AG10803 (cell line): ENCODE results near the gene ADA.
"Not testable (repeated sequence)": the region's sequence is repeated elsewhere in the genome, so short reads cannot be mapped to it uniquely, and the experiment has no call there.

ENCODE experiments used
- DNase-seq: peaks from one replicate; pipeline ENCODE4 v3.0.0; 2010; ENCODE audit warnings: low read depth
- H3K4me3 ChIP-seq: 2 replicates; pipeline ENCODE4 v1.5.1; 2011; ENCODE audit warnings: mild to moderate bottlenecking, low read length, control low read depth
- TF ChIP-seq, protein P1 (sequence below): conservative IDR thresholded peaks from 2 replicates; pipeline ENCODE4 v1.5.1; 2011; ENCODE audit warnings: mild to moderate bottlenecking, low read length, control low read depth, inconsistent platforms

ADA gene

DNA sequence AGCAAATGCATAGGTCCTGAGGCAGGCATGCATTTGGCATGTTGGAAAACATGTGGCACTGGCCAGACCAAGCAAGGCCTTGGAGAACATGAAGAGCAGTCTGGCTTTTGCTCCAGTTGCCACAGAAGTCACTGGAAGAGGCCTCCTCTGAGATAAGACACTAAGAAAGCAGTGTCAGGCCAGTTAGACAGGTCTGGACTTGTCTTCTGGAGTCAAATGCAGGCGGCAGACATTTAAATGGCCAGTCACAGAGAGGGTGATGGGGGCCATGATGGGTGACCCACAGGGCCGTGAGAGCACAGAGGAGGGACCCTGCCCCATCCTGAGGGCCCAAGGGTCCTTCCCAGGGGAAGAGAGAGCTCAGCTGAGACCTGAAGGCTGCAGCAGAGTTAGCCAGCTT lies 26.7 kb upstream of the ADA start:
- TF ChIP-seq, protein P1, sequence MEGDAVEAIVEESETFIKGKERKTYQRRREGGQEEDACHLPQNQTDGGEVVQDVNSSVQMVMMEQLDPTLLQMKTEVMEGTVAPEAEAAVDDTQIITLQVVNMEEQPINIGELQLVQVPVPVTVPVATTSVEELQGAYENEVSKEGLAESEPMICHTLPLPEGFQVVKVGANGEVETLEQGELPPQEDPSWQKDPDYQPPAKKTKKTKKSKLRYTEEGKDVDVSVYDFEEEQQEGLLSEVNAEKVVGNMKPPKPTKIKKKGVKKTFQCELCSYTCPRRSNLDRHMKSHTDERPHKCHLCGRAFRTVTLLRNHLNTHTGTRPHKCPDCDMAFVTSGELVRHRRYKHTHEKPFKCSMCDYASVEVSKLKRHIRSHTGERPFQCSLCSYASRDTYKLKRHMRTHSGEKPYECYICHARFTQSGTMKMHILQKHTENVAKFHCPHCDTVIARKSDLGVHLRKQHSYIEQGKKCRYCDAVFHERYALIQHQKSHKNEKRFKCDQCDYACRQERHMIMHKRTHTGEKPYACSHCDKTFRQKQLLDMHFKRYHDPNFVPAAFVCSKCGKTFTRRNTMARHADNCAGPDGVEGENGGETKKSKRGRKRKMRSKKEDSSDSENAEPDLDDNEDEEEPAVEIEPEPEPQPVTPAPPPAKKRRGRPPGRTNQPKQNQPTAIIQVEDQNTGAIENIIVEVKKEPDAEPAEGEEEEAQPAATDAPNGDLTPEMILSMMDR = no peak
- no peak for DNase-seq

DNA sequence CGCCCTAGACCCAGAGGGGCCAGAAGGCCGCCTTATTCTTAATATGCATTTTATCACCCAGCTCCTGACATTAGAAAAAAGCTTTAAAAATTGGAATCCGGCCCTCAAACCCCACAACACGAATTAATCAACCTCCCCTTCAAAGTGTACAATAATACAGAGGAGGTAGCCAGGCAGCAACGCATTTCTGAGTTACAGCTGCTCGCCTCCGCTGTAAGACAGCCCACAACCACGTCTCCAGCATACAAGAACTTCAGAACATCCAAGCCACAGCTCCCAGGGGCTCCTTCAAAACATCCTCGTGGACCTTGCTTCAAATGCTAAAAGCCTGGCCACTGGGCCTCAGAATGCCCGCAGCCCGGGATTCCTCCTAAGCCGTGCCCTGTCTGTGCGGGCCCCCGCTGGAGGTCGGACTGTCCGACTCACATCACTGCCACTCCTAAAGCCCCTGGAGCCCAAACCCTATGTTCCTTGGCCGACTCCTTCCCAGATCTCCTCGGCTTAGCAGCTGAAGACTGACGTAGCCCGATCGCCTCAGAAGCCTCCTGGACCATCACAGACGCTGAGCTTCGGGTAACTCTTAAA lies 20.9 kb upstream of the ADA start:
- not testable (repeated sequence) for H3K4me3 ChIP-seq, DNase-seq

More for the DNA sequence above, 26.7 kb upstream of the ADA start:
- no peak overlapping the region for H3K4me3 ChIP-seq

DNA sequence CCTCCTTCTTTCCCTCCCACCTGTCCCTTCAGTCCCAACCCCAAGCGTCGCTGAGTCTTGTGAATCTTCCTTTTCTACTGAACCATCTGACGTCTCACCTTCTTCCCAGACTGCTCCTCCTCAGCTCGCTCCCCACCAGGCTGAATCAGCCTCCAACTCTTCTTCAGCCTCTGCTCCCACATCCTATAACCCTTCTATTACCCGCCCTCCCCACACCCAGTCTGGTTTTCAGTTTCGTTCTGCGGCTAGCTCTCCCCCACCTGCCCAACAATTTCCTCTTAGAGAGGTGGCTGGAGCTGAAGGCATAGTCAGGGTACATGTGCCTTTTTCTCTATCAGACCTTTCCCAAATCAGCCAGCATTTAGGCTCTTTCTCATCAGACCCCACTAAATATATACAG lies 20.0 kb upstream of the ADA start:
- H3K4me3 ChIP-seq, DNase-seq: not testable (repeated sequence)

DNA sequence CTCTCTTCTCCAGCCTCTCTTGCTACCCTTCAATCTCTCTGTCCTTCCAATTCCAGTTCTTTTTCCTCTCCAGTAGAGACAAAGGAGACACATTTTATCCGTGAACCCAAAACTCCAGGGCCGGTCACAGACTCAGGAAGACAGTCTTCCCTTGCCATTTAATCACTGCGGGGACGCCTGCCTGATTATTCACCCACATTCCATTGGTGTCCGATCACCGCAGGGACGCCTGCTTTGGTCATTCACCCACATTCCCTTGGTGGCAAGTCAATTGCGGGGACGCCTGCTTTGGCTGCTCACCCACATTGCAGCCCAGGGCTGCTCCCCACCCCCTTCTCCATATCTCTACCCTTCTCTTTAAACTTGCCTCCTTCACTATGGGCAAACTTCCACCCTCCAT lies 19.4 kb upstream of the ADA start:
- peak; percentile 77 for DNase-seq

DNA sequence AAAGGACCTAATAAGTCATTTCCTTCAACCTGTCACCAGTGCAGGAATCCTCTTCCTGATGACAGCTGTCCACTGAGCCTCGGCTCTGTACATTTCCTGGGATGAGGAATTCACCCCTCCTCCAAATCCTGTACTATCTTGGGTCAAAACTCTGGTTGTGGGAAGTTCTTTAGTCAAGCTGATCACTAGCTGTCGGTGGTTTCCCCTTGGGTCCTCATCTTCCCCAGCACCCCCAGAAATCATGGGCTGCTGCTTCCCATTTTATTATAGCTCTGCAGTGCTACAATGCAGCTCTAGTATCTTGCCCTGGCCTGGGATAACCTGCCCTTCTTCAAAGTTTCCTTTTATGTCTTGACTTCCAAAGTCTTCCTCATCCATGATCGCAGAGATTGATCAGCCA lies 14.6 kb upstream of the ADA start:
- TF ChIP-seq, protein P1 = no peak
- no peak for DNase-seq
- H3K4me3 ChIP-seq = no peak overlapping the region

More for the DNA sequence above, 19.4 kb upstream of the ADA start:
- H3K4me3 ChIP-seq = not testable (repeated sequence)

DNA sequence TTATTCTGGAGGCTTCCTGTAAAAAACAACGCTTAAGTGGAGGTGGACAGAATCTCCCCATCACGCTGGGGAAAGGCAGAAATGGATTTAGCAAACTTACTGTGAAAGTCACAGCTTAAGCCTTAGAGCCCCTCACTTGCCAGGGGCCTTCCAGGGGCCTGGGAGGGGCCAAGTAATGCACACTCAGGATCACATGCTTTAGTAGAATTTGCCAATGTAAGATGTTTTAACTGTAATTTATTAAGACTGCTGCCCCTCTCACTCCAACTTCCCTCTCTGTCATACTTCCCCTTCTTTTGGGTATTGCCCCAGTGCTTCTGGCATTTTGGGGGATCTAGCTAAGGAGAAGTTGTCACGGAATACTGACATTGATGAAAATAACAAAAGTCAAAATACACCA lies 12.6 kb upstream of the ADA start:
- DNase-seq = no peak
- no peak overlapping the region for H3K4me3 ChIP-seq
- TF ChIP-seq, protein P1 = no peak

DNA sequence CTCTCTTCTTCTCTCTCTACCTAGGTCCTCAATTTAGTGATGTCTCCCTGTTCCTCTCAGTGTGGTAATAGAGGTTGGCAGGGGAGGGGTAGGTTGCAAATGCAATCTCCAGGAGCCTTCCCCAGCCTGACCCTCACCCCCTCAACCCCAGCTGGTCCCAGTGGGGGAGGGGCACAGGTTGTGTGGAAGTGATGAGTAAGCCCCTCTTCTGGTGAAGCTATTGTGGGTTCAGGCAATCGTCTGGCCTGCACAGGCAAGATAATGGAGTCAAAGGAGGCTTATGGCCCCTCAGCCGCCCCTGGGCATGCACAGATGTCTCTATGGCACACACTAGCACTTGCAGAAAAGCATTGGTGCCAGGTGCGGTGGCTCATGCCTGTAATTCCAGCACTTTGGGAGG lies 10.8 kb upstream of the ADA start:
- TF ChIP-seq, protein P1 = no peak
- no peak overlapping the region for H3K4me3 ChIP-seq
- DNase-seq = no peak

DNA sequence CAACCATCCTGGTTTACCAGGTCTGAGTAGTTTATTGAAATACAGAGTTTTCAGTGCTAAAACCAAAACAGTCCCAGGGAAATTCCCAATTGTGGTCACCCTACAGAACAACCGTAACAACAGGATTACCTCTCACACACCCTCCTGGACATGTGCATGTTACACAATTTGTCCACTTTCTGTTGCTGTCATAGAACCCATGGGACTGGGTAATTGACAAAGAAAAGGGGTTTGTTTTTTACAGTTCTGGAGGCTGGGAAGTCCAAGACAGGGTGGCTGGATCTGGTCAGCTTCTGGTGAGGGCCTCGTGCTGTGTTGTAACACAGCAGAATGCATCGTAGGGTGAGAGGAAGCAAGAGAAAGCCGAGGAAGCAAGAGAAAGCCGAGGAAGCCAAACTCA lies 9.1 kb upstream of the ADA start:
- DNase-seq = no peak
- TF ChIP-seq, protein P1 = no peak
- H3K4me3 ChIP-seq = no peak overlapping the region

DNA sequence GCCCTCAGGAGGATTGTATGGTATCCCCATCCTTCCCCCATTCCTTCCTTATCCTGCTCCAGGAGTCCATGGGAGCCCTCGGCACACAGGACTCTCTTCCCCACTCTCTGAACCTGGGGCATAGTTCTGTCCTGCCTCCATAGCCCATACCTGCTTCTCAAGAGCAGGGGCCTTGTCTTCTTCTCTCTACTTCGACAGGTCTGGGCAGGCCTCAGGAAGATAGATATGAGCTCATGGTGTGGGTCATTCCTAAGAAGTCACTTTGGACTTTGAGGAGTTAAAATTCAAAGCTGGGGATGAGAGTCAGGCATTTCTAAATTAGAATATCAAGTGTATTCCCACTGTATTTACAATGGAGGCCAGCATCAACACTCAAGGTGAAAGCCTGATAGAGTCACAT lies 8.4 kb upstream of the ADA start:
- DNase-seq = no peak
- no peak overlapping the region for H3K4me3 ChIP-seq

More for the DNA sequence above, 8.4 kb upstream of the ADA start:
- TF ChIP-seq, protein P1 = no peak
